Neural progenitor cell (in vitro differentiated cells): ENCODE results near the gene PLXNA4.

ENCODE experiments used
- EZH2 ChIP-seq: fragments of 200-600 bp; sonication (generic); IDR thresholded peaks from 2 replicates; pipeline ENCODE4 v1.6.1; 2017; ENCODE audit warnings: antibody characterized with exemption, mild to moderate bottlenecking, moderate library complexity
- TF ChIP-seq, protein P1 (sequence below): fragments of 200-600 bp; sonication (generic); IDR thresholded peaks from 2 replicates; pipeline ENCODE4 v1.5.1; 2017; ENCODE audit warnings: antibody characterized with exemption, mild to moderate bottlenecking

DNA sequence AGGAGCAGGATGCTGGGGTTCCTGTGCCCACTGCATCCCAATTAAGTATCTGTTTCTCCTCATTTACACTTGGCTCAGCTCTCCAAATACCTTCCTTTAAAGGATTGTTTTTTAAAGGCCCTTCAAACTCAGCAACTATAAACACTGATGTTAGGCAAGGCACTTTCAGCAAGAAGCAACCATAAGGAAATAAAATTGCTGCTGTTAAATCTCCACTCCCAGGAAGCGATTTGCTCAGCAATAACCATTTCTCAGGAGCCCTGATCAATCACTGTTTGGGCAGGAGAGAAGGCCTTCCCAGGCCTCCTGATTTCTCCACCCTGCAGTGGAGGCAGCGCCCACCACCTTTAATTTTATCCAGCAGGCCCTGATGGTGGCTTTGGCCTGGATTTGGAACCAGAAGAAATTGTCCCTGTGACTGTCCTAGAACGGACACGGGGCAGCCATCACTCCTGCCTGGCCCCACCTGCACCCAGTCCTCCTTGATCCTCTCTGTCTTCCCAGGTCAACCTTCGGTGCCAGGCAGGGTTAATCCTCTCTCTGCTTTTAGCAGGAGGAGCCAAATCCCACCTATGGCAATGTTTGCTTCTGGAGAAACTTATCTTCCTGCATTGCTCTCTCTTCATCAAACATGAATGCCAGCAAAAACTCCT lies 199.8 kb downstream of the PLXNA4 start:
- TF ChIP-seq, protein P1, sequence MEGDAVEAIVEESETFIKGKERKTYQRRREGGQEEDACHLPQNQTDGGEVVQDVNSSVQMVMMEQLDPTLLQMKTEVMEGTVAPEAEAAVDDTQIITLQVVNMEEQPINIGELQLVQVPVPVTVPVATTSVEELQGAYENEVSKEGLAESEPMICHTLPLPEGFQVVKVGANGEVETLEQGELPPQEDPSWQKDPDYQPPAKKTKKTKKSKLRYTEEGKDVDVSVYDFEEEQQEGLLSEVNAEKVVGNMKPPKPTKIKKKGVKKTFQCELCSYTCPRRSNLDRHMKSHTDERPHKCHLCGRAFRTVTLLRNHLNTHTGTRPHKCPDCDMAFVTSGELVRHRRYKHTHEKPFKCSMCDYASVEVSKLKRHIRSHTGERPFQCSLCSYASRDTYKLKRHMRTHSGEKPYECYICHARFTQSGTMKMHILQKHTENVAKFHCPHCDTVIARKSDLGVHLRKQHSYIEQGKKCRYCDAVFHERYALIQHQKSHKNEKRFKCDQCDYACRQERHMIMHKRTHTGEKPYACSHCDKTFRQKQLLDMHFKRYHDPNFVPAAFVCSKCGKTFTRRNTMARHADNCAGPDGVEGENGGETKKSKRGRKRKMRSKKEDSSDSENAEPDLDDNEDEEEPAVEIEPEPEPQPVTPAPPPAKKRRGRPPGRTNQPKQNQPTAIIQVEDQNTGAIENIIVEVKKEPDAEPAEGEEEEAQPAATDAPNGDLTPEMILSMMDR: no peak
- no peak for TF ChIP-seq EZH2
